ENCODE measurements around the gene FGFR3.

DNA sequence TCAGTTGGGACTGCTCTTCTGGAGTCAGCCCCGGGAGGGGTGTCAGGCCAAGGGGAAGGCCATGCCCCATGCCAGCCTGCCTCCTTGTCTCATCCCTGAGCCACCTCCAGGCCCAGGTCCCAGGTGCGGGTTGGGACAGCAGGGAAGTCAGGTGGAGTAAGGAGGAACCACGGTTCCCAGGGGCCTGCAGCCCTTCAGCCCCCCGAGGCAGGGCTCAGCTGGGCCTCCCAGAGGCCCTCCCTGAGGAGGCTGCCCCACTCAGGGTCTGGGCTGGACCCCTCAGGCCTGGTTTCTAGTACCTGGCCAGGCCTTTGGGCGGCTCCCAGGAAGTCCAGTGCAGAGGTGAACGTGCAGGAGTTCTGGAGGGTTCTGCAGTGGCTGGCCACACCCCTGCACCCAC, 23.4 kb upstream of the FGFR3 start:
- TF ChIP-seq POLR2A (IDR thresholded peaks at IDR 0.05) = no peak
- TF ChIP-seq, protein P1, sequence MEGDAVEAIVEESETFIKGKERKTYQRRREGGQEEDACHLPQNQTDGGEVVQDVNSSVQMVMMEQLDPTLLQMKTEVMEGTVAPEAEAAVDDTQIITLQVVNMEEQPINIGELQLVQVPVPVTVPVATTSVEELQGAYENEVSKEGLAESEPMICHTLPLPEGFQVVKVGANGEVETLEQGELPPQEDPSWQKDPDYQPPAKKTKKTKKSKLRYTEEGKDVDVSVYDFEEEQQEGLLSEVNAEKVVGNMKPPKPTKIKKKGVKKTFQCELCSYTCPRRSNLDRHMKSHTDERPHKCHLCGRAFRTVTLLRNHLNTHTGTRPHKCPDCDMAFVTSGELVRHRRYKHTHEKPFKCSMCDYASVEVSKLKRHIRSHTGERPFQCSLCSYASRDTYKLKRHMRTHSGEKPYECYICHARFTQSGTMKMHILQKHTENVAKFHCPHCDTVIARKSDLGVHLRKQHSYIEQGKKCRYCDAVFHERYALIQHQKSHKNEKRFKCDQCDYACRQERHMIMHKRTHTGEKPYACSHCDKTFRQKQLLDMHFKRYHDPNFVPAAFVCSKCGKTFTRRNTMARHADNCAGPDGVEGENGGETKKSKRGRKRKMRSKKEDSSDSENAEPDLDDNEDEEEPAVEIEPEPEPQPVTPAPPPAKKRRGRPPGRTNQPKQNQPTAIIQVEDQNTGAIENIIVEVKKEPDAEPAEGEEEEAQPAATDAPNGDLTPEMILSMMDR (IDR thresholded peaks at IDR 0.05) = no peak
